Inflammatory macrophage treated with lipopolysaccharide for 1 hour (primary cell): ENCODE data around the gene MAPKAPK2.

Experiments
- DNase-seq, 2 donors: peaks; one replicate each; pipeline ENCODE4 v3.0.0-alpha.2; 2020 to 2022

Gene MAPKAPK2

DNA sequence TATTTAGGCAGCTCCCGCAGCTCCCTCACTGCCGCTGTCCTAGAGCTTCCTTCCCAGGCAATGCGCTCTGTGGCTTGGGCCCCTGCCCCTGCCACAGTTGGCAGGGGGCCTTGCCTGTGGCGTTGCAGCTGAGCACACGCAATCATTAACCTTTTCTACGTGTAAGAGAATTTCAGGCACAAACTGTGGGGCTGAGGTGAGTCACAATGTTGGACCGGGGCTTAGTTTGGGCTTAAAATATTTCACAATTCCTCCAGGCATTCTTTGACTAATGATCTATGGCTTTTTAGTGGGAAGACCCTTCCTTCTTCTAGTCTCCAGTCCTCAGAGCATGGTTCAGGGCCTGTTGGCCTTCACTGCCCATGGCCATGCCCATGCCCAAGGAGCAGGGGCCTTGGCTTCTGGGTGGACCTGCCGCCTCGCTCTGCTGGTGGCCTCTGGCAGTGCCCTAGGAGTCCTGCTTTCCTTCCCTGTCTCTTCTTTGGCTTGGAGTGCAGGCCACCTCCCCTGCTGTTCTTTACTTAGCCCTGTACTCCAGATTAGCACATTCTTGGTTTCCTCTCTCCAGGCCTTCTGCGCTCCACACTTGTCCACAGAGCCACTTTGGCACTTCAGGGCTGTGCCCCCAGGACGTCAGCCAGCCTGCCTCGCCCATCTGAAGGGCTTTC is 39.2 kb downstream of the MAPKAPK2 start:
- DNase-seq = no peak

DNA sequence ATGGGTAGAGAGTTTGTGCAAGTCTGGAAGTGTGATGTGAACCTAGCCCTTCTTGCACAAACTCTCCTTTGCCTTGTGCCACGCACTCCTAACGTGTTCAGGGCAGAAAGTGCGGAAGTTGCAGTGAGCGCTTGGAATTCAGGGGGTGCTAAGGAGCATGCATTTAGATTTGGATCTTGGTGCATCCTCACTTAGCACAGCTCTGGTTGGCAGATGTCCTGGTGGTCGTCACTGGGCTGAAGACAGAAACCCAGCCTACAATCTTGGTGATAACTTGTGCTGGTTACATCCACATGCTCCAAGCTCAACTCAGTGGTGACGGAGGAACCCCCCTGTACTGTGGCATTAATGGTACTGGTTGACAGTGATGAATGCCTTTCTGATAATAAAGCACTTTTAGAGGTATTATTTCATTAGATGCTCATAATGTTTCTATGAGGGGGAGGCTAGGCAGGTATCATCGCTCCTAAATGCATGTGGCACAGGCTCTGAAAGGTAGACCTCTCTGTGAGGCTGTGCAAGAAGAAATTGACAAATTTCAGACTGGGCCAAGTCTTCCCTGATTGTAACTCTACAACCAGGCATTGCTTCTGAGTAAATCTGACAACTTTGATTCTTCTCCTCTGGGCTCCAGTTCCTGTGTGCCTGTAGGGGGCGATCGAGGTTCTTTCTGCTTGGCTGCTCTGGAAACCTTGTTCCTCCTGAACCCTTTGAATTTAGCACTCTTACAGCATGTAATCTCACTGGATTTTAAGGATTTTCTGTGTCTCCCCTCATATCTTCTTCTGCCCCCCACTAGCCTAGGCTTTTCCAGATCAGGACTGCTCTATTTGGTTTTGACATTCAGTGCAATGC is 40.6 kb downstream of the MAPKAPK2 start:
- DNase-seq = peak in 1 of 2 donors; percentile 63

- no peak for DNase-seq
Observed at GRCh38 chr1:206727981-206728696, 43.4 kb downstream of the MAPKAPK2 start.

GRCh38 chr1:206728697-206728987 is 43.9 kb downstream of the MAPKAPK2 start:
- DNase-seq = no peak

DNA sequence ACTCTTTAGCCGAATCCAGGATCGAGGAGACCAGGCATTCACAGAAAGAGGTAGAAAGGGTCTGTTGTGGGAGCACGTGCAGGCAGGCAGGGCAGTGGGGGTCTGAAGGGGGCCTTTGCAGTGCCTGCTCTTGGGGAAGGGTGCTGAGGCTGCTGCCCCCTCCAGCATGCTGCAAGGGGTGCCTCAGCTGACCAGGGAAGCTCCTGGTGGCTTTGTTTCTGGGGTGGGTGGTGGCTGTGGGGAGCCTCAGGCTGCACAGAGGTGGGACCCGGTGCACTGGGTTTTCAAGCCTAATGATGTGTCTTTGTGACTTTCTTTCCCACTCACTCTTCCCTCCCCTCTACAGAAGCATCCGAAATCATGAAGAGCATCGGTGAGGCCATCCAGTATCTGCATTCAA is 44.3 kb downstream of the MAPKAPK2 start:
- no peak for DNase-seq

DNA sequence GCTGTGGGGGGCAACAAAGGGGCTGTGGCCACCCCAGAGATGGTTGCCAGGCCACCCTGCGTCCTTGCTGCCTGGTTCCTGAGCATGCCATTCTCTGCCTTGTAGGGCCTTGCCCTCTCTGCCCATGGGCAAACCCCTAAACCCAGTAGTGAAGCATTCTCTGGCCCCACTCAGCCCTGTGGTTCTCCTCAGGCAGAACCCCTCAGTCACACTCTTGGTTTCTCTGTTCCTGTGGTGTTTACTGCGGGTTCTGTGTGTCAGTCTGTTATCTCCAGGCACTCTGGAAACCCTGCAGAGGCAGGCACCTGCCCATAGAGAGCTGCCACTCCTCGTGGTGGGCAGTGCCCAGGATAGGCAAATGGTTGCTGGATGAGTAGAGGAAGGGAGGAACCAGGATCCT is 44.8 kb downstream of the MAPKAPK2 start:
- no peak for DNase-seq

DNA sequence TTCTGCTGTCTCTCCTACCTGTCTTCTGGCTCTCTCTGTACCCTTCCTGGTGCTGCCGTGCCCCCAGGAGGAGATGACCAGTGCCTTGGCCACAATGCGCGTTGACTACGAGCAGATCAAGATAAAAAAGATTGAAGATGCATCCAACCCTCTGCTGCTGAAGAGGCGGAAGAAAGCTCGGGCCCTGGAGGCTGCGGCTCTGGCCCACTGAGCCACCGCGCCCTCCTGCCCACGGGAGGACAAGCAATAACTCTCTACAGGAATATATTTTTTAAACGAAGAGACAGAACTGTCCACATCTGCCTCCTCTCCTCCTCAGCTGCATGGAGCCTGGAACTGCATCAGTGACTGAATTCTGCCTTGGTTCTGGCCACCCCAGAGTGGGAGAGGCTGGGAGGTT is 47.8 kb downstream of the MAPKAPK2 start:
- no peak for DNase-seq

- peak in 1 of 2 donors; percentile 49 for DNase-seq
Observed at GRCh38 chr1:206732992-206733391, 48.3 kb downstream of the MAPKAPK2 start.

DNA sequence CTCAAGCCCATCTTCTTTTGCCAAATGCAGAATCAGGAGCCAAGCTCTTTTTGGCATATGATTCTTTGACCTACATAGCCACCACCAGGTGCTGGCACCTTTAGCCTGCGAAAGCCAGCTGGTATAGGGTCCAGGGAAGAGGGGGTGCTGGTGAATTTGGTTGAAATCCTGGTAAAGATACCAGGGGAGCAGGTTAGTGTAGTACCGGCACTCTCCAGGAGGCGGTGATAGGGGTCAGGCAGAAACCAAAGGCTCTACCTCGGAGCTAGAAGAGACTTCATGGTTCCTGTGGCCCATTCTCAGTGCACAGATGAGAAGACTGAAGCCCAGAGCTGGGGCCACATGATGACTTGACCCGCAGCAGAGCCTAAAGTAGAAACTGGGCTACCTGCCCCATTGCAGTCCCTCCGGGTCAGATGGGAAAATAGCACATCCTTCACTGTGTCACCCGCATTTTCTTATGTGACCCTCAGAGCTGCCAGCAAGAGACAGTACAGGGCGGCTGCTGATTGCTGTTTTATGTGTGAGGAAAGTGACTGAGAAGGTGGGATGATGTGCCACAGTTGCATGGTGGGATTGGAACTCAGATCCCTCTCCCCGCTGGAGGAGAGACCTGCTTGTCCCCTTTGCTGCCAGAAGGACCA is 49.9 kb downstream of the MAPKAPK2 start:
- DNase-seq = peak in 1 of 2 donors; percentile 78

DNA sequence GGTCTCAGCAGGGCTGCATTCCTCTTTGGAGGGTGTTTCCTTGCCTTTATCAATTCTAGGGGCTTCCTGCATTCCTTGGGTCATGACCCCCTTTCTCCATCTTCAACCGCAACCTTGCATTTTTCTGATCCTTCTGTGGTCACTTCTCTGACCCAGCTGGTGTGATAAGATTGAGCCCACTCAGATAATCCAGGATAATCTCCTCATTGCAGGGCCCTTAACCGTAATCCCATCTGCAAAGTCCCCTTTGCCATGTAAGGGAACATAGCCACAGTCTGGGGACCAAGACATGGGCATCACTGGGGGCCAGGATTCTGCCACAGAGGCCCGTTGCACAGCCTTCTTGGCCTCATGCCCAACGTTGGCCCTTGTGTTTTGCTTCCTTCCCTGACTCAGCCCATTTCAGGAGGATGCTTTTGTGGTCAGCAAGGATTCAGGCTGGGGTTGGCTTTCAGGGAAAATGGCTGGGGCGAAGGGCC is 50.9 kb downstream of the MAPKAPK2 start:
- DNase-seq = no peak

DNA sequence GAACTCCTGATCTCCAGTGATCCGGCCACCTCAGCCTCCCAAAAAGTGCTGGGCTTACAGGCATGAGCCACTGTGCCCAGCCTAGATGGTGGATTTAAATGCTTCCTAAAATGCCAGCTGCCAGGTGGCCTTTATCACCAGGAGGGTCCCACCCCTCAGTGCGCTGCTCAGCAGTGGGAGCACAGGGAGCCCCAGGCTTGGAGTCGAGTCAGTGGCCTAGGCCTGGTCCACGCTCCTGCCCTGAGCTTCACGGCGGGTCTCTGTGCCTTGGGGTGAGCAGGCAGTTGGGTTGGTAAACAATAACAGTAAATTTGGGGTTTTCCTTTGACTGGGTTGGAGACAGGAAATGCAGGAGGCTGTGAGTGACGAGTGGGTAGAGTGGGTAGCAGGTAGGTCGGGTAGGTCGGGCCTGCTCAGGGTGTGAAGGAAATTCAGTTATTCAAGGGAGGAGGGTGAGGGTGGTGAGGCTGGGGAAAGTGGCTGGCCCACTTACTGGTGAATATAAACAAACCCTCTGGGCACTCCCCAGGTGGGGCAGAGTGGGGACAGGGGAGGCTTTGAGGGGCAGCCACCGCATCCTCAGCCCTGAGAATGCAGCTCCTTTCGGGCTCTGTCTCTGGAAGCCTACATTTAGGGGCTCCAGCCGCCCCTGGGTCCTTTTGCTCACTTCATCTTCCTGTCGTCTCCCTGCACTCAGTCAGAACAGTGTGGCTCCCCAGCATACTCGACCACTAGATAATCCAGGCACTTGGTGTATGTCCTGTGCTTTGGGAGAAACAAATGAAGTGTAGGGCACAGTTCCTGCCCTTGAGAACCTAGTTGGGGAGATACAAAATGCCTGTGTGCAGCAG is 52.4 kb downstream of the MAPKAPK2 start:
- DNase-seq = no peak

DNA sequence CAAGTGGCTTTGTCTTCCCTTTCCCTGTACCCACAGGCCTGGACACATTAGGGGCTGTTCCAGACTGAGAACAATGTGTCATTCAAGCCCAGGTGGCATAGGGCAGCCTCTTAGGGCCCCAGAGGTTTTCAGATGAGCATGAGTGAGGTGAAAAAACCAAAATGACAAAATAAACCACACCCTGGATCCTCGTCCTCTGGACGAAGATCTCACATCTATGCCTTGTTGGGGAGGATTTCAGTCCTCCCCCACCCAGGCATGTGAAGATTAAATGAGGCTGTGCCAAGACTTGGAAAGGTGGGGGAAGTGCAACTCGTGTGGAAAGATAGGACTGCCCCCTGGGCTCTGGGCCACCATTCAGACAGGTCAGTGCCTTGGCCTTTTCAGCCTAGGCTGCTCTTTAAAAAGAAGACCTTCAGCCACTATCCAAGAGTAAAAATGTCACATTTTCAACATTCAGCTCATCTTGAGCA is 53.1 kb downstream of the MAPKAPK2 start:
- DNase-seq = peak in 1 of 2 donors; percentile 54

- no peak for DNase-seq
Observed at GRCh38 chr1:206738370-206739366, 54.0 kb downstream of the MAPKAPK2 start.

GRCh38 chr1:206739411-206740076 is 54.8 kb downstream of the MAPKAPK2 start:
- peak; percentile 66 to 70 for DNase-seq

- no peak for DNase-seq
Observed at GRCh38 chr1:206741142-206741701, 56.5 kb downstream of the MAPKAPK2 start.

DNA sequence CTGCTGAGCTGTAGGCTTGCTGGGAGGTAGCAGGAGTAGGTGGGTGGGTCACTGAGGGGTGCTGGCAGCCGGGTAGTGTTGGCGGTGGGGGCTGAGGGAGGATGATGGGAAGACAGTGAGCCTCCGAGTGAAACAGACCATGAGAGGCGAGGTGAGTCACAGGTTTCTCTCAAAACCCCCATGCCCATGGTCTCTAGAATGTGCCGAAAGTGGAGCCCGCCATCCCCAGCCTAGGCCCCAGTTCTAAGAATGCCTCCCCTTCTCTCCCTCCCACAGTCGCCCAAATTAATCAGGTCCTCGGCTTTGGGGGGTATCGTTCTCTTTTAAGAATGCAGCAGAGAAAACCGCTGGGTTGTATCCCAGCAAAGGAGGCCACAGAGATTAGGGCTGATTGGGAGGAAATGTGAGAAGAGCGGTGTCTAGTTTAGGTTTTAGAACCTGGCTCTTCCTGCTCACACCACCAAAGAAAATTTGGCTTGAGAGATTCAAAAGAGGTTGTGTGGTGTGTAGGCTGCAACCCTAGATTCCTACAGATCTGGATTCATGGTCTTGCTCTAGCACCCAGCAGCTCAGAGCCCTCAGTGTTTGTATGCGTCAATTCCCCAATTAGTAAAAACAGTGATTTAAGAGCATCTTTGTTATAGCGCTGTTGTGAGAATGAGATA is 58.1 kb downstream of the MAPKAPK2 start:
- no peak for DNase-seq

- no peak for DNase-seq
Observed at GRCh38 chr1:206744683-206745082, 60.0 kb downstream of the MAPKAPK2 start.

GRCh38 chr1:206745301-206745700 is 60.6 kb downstream of the MAPKAPK2 start:
- DNase-seq = no peak

- peak in 1 of 2 donors; percentile 45 for DNase-seq
Observed at GRCh38 chr1:206748348-206749030, 63.8 kb downstream of the MAPKAPK2 start.
